Transverse colon (tissue), 4 donors: ENCODE data around the gene AXDND1. TPM values are rescaled to one million over a fixed set of nuclear protein-coding genes. Genes with fewer than 3 reads are reported as not detected.
A peak's percentile ranks its signal among the peaks of the same experiment; 100 is the strongest.

Experiments
- DNase-seq: peaks from one replicate; pipeline ENCODE4 v3.0.0-alpha.2; 2019
- H3K27ac ChIP-seq, 4 donors: fragments of 200-600 bp; sonication (generic); 2 replicates each; pipeline ENCODE4 v1.5.1; 2016 to 2018; ENCODE audit warnings: inconsistent platforms in 4 of 4
- H3K27me3 ChIP-seq: fragments of 200-600 bp; sonication (generic); 2 replicates; pipeline ENCODE4 v1.5.1; 2017; ENCODE audit warnings: inconsistent platforms
- H3K36me3 ChIP-seq, 4 donors: fragments of 200-600 bp; sonication (generic); 2 replicates each; pipeline ENCODE4 v1.5.1; 2017 to 2019; ENCODE audit warnings: inconsistent platforms in 4 of 4
- H3K4me1 ChIP-seq, 4 donors: fragments of 200-600 bp; sonication (generic); 2 replicates each; pipeline ENCODE4 v1.5.1; 2017 to 2020; ENCODE audit warnings: inconsistent platforms in 4 of 4
- H3K4me3 ChIP-seq, 4 donors: fragments of 200-600 bp; sonication (generic); 1 replicate in 1 of 4; 2 replicates in 3 of 4; pipeline versions ENCODE4 v1.5.1 to v1.6.1; 2017 to 2019; ENCODE audit warnings: inconsistent platforms in 4 of 4
- H3K9me3 ChIP-seq, 2 donors: fragments of 200-600 bp; sonication (generic); 2 replicates each; pipeline ENCODE4 v1.5.1; 2017 to 2019; ENCODE audit warnings: inconsistent platforms in 2 of 2
- EP300 ChIP-seq: sonication (generic); formaldehyde crosslinking; IDR thresholded peaks from one replicate; pipeline ENCODE4 v1.6.1; 2017; ENCODE audit warnings: antibody characterized with exemption, low read depth
- POLR2A ChIP-seq: fragments of 450-650 bp; IDR thresholded peaks from one replicate; pipeline ENCODE4 v1.6.1; 2016; ENCODE audit warnings: antibody characterized with exemption, mild to moderate bottlenecking, moderate library complexity
- POLR2AphosphoS5 ChIP-seq, 3 donors: sonication (generic); formaldehyde crosslinking; IDR thresholded peaks; one replicate each; pipeline ENCODE4 v1.6.1; 2016; ENCODE audit warnings: antibody characterized with exemption in 3 of 3
- WGBS, 2 donors: methylation state at CpG; one replicate each; pipeline ENCODE4 v1.1.5; 2018; ENCODE audit warnings: low coverage in 1 of 2; 5-methylcytosine and 5-hydroxymethylcytosine counted together
- in situ Hi-C, 4 donors: fragments of 200-750 bp; cut with MboI; loops; one replicate each; pipeline versions ENCODE4 v1.15.0 to v1.15.1; 2017; ENCODE audit warnings: low sequenced_read_pairs in 3 of 4, low pct_ligation_motif_present in 1 of 4, low pct_unique_long_range_greater_than_20kb in 1 of 4
- intact Hi-C: fragments of 100-400 bp; cut with DNase I; formaldehyde crosslinking; loops from one replicate; pipeline ENCODE4 v1.15.1; 2023; ENCODE audit warnings: low total_unique reads
- total RNA-seq, 4 donors: library from RNA; depleted of rRNA; stranded (reverse); fragments of >200 nt; gene quantifications; one replicate each; pipeline ENCODE4 v1.1.0, GENCODE V29; 2016
- TF ChIP-seq, protein P1 (sequence below), 5 experiments: fragments of 200-600 bp in 3 of 5; fragments of 450-650 bp in 2 of 5; sonication (generic) in 3 of 5; IDR thresholded peaks; 1 replicate in 2 of 5; 2 replicates in 3 of 5; pipeline ENCODE4 v1.5.1; 2016 to 2017; ENCODE audit warnings: antibody characterized with exemption in 5 of 5, inconsistent platforms in 3 of 5, mild to moderate bottlenecking in 2 of 5, moderate library complexity in 1 of 5

AXDND1 gene
- total RNA-seq, 4 donors from 2014 or later: 3.1 to 8.4 (median 4.0) TPM

- TF ChIP-seq POLR2A (no peak), EP300 (no peak), POLR2AphosphoS5 (IDR thresholded peaks at IDR 0.05) (no peak)
- TF ChIP-seq, protein P1, sequence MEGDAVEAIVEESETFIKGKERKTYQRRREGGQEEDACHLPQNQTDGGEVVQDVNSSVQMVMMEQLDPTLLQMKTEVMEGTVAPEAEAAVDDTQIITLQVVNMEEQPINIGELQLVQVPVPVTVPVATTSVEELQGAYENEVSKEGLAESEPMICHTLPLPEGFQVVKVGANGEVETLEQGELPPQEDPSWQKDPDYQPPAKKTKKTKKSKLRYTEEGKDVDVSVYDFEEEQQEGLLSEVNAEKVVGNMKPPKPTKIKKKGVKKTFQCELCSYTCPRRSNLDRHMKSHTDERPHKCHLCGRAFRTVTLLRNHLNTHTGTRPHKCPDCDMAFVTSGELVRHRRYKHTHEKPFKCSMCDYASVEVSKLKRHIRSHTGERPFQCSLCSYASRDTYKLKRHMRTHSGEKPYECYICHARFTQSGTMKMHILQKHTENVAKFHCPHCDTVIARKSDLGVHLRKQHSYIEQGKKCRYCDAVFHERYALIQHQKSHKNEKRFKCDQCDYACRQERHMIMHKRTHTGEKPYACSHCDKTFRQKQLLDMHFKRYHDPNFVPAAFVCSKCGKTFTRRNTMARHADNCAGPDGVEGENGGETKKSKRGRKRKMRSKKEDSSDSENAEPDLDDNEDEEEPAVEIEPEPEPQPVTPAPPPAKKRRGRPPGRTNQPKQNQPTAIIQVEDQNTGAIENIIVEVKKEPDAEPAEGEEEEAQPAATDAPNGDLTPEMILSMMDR (IDR thresholded peaks at IDR 0.05): peak; percentile 72 to 84 (median 78)
- H3K27ac ChIP-seq: no peak overlapping the region
- intact Hi-C loops: loop anchor here (5.0 kb wide), 1 partner anchor 288 kb away; the partner anchor contains the start of gene TOR3A
- H3K4me3 ChIP-seq: no peak overlapping the region
- 0 to 2% methylated on average over 4 of the region's 4 CpGs for WGBS, 2 donors
- H3K27me3 ChIP-seq: no peaks in the 10 kb centered on the region
- H3K9me3 ChIP-seq: no peaks in the 10 kb centered on the region
- peaks cover 0 to 10% (median 4%) of the 10 kb centered on the region in 4 donors for H3K4me1 ChIP-seq
- DNase-seq: peak; percentile 13
- in situ Hi-C loops: loop anchor here (5.0 to 25.0 kb wide), 9 partner anchors 108 to 833 kb away; partner anchors contain the start of genes ABL2 (in 2 of the 4) and TOR3A (in 1 of the 4)
- H3K36me3 ChIP-seq: no peaks in the 10 kb centered on the region
These were observed 4.1 kb downstream of the AXDND1 start for GRCh38 chr1:179369751-179370341.

GRCh38 chr1:179372160-179372559 is 6.4 kb downstream of the AXDND1 start:
- H3K4me3 ChIP-seq: no peak overlapping the region
- no peak for DNase-seq
- H3K36me3 ChIP-seq: no peaks in the 10 kb centered on the region
- no peaks in the 10 kb centered on the region for H3K4me1 ChIP-seq
- TF ChIP-seq EP300: no peak
- TF ChIP-seq POLR2AphosphoS5 (IDR thresholded peaks at IDR 0.05): no peak
- TF ChIP-seq, protein P1 (IDR thresholded peaks at IDR 0.05): no peak
- no peak for TF ChIP-seq POLR2A
- H3K27ac ChIP-seq: no peak overlapping the region
- in situ Hi-C loops: loop anchor here (10.0 to 25.0 kb wide), 6 partner anchors 110 to 835 kb away; partner anchors contain the start of genes ABL2 (in 2 of the 4) and TOR3A (in 1 of the 4)
- no peaks in the 10 kb centered on the region for H3K9me3 ChIP-seq
- 67 to 71% methylated on average over 3 to 4 of the region's 4 CpGs for WGBS, 2 donors
- intact Hi-C loops: no loop called here
- no peaks in the 10 kb centered on the region for H3K27me3 ChIP-seq

DNA sequence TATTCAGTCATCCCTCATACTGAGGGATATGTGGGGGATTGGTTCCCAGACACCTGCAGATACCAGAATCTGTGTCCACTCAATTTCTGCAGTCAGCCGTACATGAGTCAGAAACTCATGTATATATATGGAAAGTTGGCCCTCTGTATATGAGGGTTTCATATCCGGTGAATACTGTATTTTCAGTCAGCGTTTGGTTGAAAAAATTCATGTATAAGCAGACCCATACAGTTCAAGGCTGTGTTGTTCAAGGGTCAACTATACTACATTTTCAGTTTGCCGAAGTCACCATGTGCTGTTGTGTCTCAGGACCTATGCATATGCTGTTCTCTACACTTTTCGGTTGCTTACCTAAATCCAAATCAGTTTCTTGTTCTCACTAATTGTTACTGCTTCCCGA is 10.5 kb downstream of the AXDND1 start:
- 80 to 89% methylated on average over 3 to 6 of the region's 6 CpGs for WGBS, 2 donors

GRCh38 chr1:179380299-179380698 is 14.5 kb downstream of the AXDND1 start:
- DNase-seq: no peak
- intact Hi-C loops: no loop called here
- no peak for TF ChIP-seq POLR2A
- TF ChIP-seq POLR2AphosphoS5 (IDR thresholded peaks at IDR 0.05): no peak
- TF ChIP-seq, protein P1 (IDR thresholded peaks at IDR 0.05): no peak
- TF ChIP-seq EP300: no peak

More for the DNA sequence above, 10.5 kb downstream of the AXDND1 start:
- H3K4me1 ChIP-seq: no peaks in the 10 kb centered on the region
- no peaks in the 10 kb centered on the region for H3K9me3 ChIP-seq
- in situ Hi-C loops: loop anchor here in 1 of 4 donors (10.0 kb wide), 1 partner anchor 301 kb away; no protein-coding TSS in a partner anchor
- TF ChIP-seq POLR2AphosphoS5 (IDR thresholded peaks at IDR 0.05) (no peak), POLR2A (no peak), EP300 (no peak)
- TF ChIP-seq, protein P1 (IDR thresholded peaks at IDR 0.05): no peak
- DNase-seq: no peak
- intact Hi-C loops: no loop called here
- H3K27ac ChIP-seq: no peak overlapping the region
- H3K36me3 ChIP-seq: no peaks in the 10 kb centered on the region
- no peak overlapping the region for H3K4me3 ChIP-seq
- H3K27me3 ChIP-seq: no peaks in the 10 kb centered on the region

More at GRCh38 chr1:179380299-179380698, 14.5 kb downstream of the AXDND1 start:
- H3K36me3 ChIP-seq: no peaks in the 10 kb centered on the region
- no peaks in the 10 kb centered on the region for H3K4me1 ChIP-seq
- in situ Hi-C loops: no loop called here
- H3K27me3 ChIP-seq: no peaks in the 10 kb centered on the region
- no peak overlapping the region for H3K4me3 ChIP-seq
- H3K9me3 ChIP-seq: no peaks in the 10 kb centered on the region
- H3K27ac ChIP-seq: no peak overlapping the region
